Right renal cortex interstitium (tissue), 3 donors: Measurements from ENCODE around the gene CSF2. TPM values are rescaled to one million over a fixed set of nuclear protein-coding genes. Genes with fewer than 3 reads are reported as not detected.
"Not testable (repeated sequence)": the region's sequence is repeated elsewhere in the genome, so short reads cannot be mapped to it uniquely, and the experiment has no call there.

Experiments used
- DNase-seq, 3 donors: peaks; one replicate each; pipeline ENCODE4 v3.0.0-alpha.2; 2013; ENCODE audit warnings: low read depth in 3 of 3, low spot score in 2 of 3
- polyA plus RNA-seq, 3 donors: library from polyadenylated mRNA; unstranded; fragments of 120-200 nt; gene quantifications; one replicate each; pipeline ENCODE4 v1.2.1, GENCODE V29; 2013; ENCODE audit not compliant: insufficient read length in 3 of 3

Gene CSF2
- polyA plus RNA-seq, 3 donors, result not detected

DNA sequence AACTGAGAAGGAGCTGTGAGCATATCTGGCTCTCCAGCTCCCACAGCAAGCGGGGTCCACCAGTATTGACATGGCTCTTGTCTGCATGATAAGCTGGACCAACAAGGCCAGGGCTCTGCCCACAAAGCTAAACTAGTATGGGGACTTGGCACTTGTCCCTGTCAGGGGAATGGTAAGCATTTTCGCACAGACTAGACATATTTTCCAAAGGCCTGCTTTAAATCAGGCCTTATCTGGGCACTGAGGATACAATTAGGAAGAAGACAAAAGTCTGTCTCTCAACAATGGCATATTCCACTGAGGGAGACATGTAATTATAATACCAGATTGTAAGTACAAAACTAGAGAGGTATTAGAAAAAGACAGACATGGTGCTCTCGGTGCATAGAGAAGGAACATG is 32.1 kb downstream of the CSF2 start:
- DNase-seq, result no peak

DNA sequence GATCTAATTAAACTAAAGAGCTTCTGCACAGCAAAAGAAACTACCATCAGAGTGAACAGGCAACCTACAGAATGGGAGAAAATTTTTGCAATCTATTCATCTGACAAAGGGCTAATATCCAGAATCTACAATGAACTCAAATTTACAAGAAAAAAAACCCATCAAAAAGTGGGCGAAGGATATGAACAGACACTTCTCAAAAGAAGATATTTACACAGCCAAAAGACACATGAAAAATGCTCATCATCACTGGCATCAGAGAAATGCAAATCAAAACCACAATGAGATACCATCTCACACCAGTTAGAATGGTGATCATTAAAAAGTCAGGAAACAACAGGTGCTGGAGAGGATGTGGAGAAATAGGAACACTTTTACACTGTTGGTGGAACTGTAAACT is 34.9 kb downstream of the CSF2 start:
- not testable (repeated sequence) for DNase-seq

DNA sequence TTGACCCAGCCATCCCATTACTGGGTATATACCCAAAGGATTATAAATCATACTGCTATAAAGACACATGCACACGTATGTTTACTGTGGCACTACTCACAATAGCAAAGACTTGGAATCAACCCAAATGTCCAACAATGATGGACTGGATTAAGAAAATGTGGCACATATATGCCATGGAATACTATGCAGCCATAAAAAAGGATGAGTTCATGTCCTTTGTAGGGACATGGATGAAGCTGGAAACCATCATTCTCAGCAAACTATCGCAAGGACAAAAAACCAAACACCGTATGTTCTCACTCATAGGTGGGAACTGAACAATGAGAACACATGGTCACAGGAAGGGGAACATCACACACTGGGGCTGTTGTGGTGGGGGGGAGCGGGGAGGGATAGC is 35.4 kb downstream of the CSF2 start:
- DNase-seq, result not testable (repeated sequence)

DNA sequence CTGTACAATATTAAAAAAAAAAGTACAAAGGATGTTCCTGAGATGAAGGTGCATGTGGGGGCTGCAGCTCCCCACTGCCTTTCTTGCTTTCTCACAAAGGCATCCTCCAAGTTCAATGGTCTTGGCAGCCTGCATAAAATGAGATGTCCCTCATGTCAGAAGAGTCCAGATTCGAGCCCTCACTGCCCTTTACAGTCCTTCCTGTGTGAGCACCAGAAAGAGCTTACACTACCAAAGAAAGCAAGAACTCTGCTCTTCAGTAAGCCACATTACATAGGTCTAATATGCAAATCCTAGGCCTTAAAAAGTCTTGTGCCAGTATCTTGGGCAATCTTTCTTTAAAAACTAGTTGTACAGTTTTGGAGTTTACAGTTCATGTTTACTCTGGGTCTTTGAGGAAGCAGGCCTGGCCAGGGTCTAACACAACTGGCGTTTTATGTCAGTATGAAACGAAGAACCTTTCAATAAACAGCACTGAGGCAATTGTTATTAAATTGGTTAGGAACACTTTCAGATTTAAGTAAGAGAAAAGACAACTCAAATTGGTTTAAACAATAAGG is 36.0 kb downstream of the CSF2 start:
- no peak for DNase-seq

DNA sequence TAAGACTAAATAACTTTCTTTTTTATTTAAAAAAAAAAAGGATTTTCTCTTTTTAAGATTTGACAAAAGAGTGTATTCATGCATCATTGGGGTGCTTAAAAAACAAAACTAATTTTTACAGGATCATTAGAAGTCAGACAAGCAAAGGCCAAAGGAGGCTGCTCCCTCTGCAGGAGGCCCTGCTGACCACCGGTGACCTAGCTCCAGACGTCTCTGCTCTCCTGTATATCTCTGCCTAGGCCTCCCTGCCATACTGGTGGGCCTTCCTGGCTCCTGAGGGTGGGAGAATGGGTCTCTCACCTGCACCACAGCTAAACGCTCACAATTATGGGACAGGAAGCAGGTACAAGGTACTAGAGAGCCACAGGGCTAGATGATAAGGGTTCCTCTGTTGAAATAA is 36.6 kb downstream of the CSF2 start:
- DNase-seq, result no peak

DNA sequence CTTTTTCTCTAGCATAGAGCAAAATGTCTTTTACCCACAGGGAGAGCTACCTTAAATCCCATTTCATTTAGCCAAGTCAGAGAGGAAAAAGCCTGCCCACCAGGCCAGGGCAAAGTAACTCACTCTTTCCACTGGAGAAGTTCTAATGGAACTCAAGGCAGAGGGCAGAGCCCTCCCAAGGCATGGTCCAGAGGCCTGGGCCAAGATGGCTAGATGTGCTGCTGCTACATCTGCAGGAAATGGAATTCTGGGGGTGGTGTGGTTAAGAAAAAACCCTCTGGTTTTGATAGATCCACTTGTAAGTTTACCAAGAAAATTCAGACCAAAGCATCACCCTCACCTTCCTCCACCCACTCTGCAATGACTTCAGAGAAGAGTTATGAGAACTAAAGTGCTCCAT is 37.3 kb downstream of the CSF2 start:
- DNase-seq, result no peak

DNA sequence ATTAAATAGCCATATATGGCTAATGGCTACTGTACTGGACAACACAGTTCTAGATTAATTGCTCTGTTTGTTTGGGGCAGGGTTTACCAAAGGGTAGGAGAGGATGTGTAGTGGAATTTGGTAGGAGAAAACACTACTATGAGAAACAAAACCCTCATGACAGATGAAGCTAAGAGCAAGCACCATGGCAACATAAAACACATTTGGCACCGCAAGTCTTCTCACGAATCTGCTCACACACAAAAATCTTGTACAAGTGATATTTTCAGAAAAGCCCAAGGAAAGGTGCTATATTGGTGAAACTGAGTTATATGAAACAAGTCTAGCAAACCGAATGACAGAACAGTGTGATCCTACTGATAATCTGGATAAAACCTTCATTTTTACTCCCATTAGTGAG is 38.5 kb downstream of the CSF2 start:
- DNase-seq, result no peak

DNA sequence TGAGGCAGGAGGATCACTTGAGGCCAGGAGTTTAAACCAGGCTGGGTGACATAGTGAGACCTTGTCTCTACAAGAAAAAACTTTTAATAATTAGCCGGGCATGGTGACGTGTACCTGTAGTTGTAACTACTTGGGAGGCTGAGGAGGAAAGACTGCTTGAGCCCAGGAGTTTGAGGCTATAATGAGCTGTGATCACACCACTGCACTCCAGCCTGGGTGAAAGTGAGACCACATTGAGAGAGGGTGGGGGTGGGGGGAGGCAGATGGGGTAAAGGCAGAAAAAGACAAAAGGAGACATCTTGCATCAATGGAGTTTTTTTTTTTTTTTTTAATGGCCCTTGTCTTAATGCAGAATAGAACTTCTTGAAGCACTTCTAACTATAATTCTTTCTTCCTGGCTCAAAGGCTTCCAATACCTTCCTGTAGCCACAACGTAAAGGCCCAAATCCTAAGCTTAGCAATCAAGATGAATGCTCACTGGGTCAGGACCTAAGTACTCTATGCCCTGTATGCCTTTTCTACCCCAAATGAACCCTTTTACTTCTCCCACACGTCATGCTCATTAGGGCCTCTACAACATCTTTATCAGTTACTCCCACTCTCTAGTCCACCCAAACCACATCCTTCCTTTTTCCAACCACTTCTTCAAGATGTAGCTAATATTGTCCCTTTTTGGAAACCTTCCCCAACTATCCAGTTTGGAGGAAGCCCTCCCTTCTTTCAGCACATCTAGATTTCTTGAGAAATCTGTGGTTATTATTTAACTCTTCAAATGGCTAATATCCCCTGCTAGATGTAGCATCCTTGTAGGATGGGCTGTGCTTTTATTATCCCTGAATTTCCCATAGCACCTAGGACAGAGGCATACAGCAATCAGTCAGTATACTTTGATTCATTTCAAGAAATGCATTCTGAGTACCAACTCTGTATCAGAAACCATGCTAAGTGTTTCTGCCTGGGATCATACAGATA is 40.8 kb downstream of the CSF2 start:
- DNase-seq, result no peak

DNA sequence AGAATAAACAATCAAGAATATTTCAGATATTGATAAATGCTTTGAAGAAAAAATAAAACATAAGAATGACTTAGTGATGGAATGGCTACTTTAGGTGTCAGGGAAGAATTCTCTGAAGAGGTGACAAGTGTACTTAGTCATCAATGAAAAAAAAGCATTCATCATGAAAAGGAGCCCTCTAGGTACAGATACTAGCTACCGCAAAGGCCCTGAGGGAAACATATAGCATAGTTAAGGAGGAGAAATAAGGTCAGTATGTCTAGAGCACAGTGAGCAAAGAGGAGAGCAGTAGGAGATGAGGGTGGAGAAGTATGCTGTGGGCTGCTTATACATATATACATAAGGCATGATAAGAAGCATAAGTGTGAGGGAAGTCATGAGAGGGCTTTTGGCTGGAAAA is 41.8 kb downstream of the CSF2 start:
- no peak for DNase-seq

DNA sequence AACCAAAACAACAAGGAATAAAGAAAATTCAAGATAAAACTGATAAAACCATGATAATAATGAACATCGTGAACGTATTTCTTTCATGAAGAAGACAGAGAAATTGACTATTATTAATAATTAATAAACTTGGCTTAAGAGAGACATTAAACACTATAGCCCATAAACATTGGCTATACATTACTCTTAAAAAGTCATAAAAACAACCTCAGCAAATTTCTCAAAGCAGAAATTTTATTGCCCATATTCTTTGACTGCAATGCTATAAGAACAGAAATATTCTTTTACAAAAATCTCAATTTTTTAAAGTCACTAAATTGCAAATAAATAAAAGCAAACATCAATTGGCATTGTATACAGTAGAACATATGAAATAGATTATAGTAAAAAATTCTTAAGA is 42.5 kb downstream of the CSF2 start:
- DNase-seq, result no peak

DNA sequence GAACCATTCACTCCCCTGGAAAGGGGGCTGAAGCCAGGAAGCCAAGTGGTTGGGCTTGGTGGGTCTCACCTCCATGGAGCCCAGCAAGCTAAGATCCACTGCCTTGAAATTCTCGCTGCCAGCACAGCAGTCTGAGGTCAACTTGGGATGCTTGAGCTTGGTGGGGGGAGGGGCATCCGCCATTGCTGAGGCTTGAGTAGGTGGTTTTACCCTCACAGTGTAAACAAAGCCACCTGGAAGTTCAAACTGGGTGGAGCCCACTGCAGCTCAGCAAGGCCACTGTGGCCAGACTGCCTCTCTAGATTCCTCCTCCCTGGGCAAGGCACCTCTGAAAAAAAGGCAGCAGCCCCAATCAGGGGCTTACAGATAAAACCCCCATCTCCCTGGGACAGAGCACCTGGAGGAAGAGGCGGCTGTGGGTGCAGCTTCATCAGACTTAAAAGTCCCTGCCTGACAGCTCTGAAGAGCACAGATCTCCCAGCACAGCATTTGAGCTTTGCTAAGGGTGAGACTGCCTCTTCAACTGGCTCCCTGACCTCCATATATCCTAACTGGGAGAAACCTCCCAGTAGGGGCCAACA is 43.4 kb downstream of the CSF2 start:
- not testable (repeated sequence) for DNase-seq

DNA sequence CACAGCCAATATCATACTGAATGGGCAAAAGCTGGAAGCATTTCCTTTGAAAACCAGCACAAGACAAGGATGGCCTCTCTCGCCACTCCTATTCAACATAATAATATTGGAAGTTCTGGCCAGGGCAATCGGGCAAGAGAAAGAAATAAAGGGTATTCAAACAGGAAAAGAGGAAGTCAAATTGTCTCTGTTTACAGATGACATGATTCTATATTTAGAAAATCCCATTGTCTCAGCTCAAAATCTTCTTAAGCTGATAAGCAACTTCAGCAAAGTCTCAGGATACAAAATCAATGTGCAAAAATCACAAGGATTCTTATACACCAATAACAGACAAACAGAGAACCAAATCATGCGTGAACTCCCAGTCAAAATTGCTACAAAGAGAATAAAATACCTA is 47.1 kb downstream of the CSF2 start:
- DNase-seq, result not testable (repeated sequence)

DNA sequence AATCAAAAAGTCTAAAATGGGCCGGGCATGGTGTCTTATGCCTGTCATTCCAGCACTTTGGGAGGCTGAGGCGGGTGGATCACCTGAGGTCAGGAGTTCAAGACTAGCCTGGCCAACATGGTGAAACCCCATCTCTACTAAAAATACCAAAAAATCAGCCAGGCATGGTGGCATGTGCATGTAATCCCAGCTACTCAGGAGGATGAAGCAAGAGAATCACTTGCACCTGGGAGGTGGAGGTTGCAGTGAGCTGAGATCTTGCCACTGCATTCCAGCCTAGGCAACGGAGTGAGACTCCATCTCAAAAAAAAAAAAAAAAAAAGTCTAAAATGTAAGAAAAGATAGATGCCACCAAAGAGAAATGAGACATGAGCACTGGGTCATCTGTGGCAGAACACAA is 49.4 kb downstream of the CSF2 start:
- not testable (repeated sequence) for DNase-seq

DNA sequence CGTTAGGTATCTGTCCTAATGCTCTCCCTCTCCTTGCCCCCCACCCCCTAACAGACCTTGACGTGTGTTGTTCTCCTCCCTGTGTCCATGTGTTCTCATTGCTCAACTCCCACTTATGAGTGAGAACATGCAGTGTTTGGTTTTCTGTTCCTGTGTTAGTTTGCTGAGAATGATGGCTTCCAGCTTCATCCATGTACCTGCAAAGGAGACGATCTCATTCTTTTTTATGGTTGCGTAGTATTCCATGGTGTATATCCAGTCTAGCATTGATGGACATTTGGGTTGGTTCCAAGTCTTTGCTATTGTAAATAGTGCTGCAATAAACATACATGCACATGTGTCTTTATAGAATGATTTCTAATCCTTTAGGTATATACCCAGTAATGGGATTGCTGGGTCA is 50.0 kb downstream of the CSF2 start:
- not testable (repeated sequence) for DNase-seq

Other genes starting within 250 kb of the CSF2 start
- gene MEIKIN, start 128.1 kb upstream of the CSF2 start, polyA plus RNA-seq, result under 1 TPM in 2 of 3 donors, not detected in 1; 0.18 to 0.19 TPM
- gene ACSL6, start 62.1 kb upstream of the CSF2 start, polyA plus RNA-seq, result 1 to 10 TPM; 1.8 to 2.6 (median 2.2) TPM
- not detected for gene IL3, start 13.1 kb upstream of the CSF2 start, polyA plus RNA-seq
- 10 to 100 TPM; 31.0 to 37.2 (median 33.1) TPM for gene P4HA2, start 154.1 kb downstream of the CSF2 start, polyA plus RNA-seq
- 10 to 100 TPM; 11.0 to 13.0 (median 11.2) TPM for gene PDLIM4, start 183.9 kb downstream of the CSF2 start, polyA plus RNA-seq
- 1 to 10 TPM; 5.1 to 6.2 (median 5.8) TPM for gene SLC22A4, start 220.6 kb downstream of the CSF2 start, polyA plus RNA-seq